ENCODE results near the gene SYK. TPM values are rescaled to one million over a fixed set of nuclear protein-coding genes. Genes with fewer than 3 reads are reported as not detected.

SYK gene
- total RNA-seq, 1 experiment from 2014 or later: 0.28 TPM

DNA sequence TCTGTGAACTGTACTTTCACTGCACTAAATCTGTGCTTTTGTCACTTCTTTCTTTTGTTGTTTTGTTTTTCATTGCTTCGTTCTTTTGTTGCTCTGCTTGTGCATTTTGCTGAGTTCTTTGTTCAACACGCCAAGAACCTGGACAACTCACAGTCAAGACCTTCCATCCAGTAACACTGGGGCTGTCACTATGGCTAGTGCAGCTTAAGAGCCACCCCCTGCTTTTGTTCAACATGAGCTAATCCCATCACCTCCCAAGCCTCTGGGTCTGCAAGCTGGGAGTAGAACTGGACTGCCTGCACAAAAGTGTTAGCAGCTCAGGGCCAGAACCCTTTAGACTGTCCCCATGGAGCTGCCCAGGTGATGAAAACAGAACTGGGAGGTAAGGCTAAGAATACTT, 143.7 kb downstream of the SYK start:
- in situ Hi-C loops (cut with HindIII; ENCODE audit: low pct_unique_long_range_greater_than_20kb, low sequenced_read_pairs): no loop called here
- Histone ChIP-seq H3K27ac (ENCODE audit: low read length) (no peak overlapping the region), H3K9me3 (ENCODE audit: control insufficient read depth, insufficient read depth, low read depth, low read length) (no peaks in the 10 kb centered on the region), H3K36me3 (ENCODE audit: control insufficient read depth, insufficient read depth, low read length) (no peaks in the 10 kb centered on the region), H3K4me3 (ENCODE audit: low read depth in 2 of 2, low read length in 2 of 2) (no peak overlapping the region), H3K4me1 (ENCODE audit: control insufficient read depth, insufficient read depth, low read length) (no peaks in the 10 kb centered on the region), H3K27me3 (ENCODE audit: control insufficient read depth, insufficient read depth, low read length) (no peaks in the 10 kb centered on the region)
- DNase-seq (ENCODE audit: low read depth, low spot score) (no peak), ATAC-seq (no peak)
- BruUV-seq (replicated peaks): no TSS peak
- ChIA-PET POLR2A (interaction anchor here (0.6 kb wide), 1 partner anchor 504 kb away, joined by 3 read pairs; no protein-coding TSS in a partner anchor), CTCF (no interaction called here)
- intact Hi-C loops (cut with micrococcal nuclease; ENCODE audit: unreplicated experiment): no loop called here
- TF ChIP-seq, protein P1, sequence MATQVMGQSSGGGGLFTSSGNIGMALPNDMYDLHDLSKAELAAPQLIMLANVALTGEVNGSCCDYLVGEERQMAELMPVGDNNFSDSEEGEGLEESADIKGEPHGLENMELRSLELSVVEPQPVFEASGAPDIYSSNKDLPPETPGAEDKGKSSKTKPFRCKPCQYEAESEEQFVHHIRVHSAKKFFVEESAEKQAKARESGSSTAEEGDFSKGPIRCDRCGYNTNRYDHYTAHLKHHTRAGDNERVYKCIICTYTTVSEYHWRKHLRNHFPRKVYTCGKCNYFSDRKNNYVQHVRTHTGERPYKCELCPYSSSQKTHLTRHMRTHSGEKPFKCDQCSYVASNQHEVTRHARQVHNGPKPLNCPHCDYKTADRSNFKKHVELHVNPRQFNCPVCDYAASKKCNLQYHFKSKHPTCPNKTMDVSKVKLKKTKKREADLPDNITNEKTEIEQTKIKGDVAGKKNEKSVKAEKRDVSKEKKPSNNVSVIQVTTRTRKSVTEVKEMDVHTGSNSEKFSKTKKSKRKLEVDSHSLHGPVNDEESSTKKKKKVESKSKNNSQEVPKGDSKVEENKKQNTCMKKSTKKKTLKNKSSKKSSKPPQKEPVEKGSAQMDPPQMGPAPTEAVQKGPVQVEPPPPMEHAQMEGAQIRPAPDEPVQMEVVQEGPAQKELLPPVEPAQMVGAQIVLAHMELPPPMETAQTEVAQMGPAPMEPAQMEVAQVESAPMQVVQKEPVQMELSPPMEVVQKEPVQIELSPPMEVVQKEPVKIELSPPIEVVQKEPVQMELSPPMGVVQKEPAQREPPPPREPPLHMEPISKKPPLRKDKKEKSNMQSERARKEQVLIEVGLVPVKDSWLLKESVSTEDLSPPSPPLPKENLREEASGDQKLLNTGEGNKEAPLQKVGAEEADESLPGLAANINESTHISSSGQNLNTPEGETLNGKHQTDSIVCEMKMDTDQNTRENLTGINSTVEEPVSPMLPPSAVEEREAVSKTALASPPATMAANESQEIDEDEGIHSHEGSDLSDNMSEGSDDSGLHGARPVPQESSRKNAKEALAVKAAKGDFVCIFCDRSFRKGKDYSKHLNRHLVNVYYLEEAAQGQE (IDR thresholded peaks at IDR 0.05; ENCODE audit: insufficient read depth in 1 of 2, low read depth in 2 of 2, low read length in 1 of 2): no peak
- TF ChIP-seq POLR2AphosphoS5 (IDR thresholded peaks at IDR 0.05; ENCODE audit: low read depth, low read length) (no peak), SIN3A (IDR thresholded peaks at IDR 0.05; ENCODE audit: borderline replicate concordance, insufficient read depth, low read depth, low read length) (no peak), TCF7L2 (IDR thresholded peaks at IDR 0.05; ENCODE audit: low read depth, low read length) (no peak)
- TF ChIP-seq, protein P2, sequence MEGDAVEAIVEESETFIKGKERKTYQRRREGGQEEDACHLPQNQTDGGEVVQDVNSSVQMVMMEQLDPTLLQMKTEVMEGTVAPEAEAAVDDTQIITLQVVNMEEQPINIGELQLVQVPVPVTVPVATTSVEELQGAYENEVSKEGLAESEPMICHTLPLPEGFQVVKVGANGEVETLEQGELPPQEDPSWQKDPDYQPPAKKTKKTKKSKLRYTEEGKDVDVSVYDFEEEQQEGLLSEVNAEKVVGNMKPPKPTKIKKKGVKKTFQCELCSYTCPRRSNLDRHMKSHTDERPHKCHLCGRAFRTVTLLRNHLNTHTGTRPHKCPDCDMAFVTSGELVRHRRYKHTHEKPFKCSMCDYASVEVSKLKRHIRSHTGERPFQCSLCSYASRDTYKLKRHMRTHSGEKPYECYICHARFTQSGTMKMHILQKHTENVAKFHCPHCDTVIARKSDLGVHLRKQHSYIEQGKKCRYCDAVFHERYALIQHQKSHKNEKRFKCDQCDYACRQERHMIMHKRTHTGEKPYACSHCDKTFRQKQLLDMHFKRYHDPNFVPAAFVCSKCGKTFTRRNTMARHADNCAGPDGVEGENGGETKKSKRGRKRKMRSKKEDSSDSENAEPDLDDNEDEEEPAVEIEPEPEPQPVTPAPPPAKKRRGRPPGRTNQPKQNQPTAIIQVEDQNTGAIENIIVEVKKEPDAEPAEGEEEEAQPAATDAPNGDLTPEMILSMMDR (IDR thresholded peaks at IDR 0.05): no peak

DNA sequence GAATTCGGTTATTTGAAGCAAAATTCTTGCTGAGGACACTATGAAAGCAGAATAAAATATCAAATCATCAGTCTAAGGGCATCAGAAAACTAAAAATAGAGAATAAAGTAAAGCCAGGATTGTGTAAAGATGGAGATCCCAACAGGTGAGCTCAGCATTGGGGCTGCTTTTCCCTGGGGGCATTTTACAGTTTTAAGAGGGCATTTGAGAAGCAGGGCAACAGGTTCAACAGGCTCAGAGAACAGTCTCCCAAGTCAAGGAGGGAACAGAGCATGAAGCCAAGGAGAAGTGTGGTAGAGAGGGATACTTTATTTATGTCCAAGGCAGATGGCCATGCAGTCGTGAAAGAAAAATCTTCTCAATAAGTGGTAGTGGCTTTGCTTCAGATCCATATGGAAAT, 145.4 kb downstream of the SYK start:
- intact Hi-C loops (cut with micrococcal nuclease; ENCODE audit: unreplicated experiment) (no loop called here), in situ Hi-C loops (cut with HindIII; ENCODE audit: low pct_unique_long_range_greater_than_20kb, low sequenced_read_pairs) (no loop called here)
- Histone ChIP-seq H3K36me3 (ENCODE audit: control insufficient read depth, insufficient read depth, low read length) (no peaks in the 10 kb centered on the region), H3K27me3 (ENCODE audit: control insufficient read depth, insufficient read depth, low read length) (no peaks in the 10 kb centered on the region), H3K27ac (ENCODE audit: low read length) (no peak overlapping the region), H3K4me1 (ENCODE audit: control insufficient read depth, insufficient read depth, low read length) (no peaks in the 10 kb centered on the region), H3K4me3 (ENCODE audit: low read depth in 2 of 2, low read length in 2 of 2) (no peak overlapping the region), H3K9me3 (ENCODE audit: control insufficient read depth, insufficient read depth, low read depth, low read length) (no peaks in the 10 kb centered on the region)
- ChIA-PET POLR2A (no interaction called here), CTCF (no interaction called here)
- DNase-seq (ENCODE audit: low read depth, low spot score) (no peak), ATAC-seq (no peak)
- TF ChIP-seq SIN3A (IDR thresholded peaks at IDR 0.05; ENCODE audit: borderline replicate concordance, insufficient read depth, low read depth, low read length) (no peak), TCF7L2 (IDR thresholded peaks at IDR 0.05; ENCODE audit: low read depth, low read length) (no peak), POLR2AphosphoS5 (IDR thresholded peaks at IDR 0.05; ENCODE audit: low read depth, low read length) (no peak)
- TF ChIP-seq, protein P2 (IDR thresholded peaks at IDR 0.05): no peak
- TF ChIP-seq, protein P1 (IDR thresholded peaks at IDR 0.05; ENCODE audit: insufficient read depth in 1 of 2, low read depth in 2 of 2, low read length in 1 of 2): no peak
- BruUV-seq (replicated peaks): no TSS peak

Other genes with a start within 250 kb of the SYK start
- gene DIRAS2, start 159.0 kb upstream of the SYK start, total RNA-seq (2021; ENCODE audit: unreplicated experiment): 0.03 TPM